Psoas muscle (tissue), 8 donors: ENCODE data around the gene DNAJC17. TPM values are rescaled to one million over a fixed set of nuclear protein-coding genes. Genes with fewer than 3 reads are reported as not detected.
A peak's percentile ranks its signal among the peaks of the same experiment; 100 is the strongest.

Source experiments
- ATAC-seq, 4 donors: fragments of 200-7000 bp; cut with Tn5 transposase; one replicate each; pipeline ENCODE4 v1.9.1; 2020; ENCODE audit warnings: moderate library complexity in 3 of 4, mild to moderate bottlenecking in 2 of 4
- DNase-seq, 2 donors: peaks; one replicate each; pipeline ENCODE4 v3.0.0-alpha.2; 2020
- H3K27ac ChIP-seq: fragments of 200-600 bp; one replicate; pipeline ENCODE4 v1.8.0; 2022
- H3K27me3 ChIP-seq, 3 donors: fragments of 200-600 bp in 1 of 3; one replicate each; pipeline versions ENCODE4 v1.6.1 to v1.8.0; 2013 to 2022; ENCODE audit warnings: low read length in 2 of 3, mild to moderate bottlenecking in 2 of 3, moderate library complexity in 1 of 3; ENCODE audit not compliant: insufficient read depth in 3 of 3
- H3K36me3 ChIP-seq, 2 donors: fragments of 200-600 bp in 1 of 2; one replicate each; pipeline versions ENCODE4 v1.6.1 to v1.8.0; 2013 to 2022; ENCODE audit warnings: low read depth in 1 of 2, mild to moderate bottlenecking in 1 of 2, moderate library complexity in 1 of 2; ENCODE audit not compliant: insufficient read depth in 1 of 2
- H3K4me1 ChIP-seq: fragments of 200-600 bp; one replicate; pipeline ENCODE4 v1.8.0; 2022
- H3K4me3 ChIP-seq: fragments of 200-600 bp; one replicate; pipeline ENCODE4 v1.8.0; 2022; ENCODE audit warnings: mild to moderate bottlenecking
- H3K9me3 ChIP-seq: fragments of 200-600 bp; one replicate; pipeline ENCODE4 v1.8.0; 2022
- CTCF ChIP-seq: fragments of 200-600 bp; IDR thresholded peaks from one replicate; pipeline ENCODE4 v1.8.0; 2022; ENCODE audit warnings: antibody characterized with exemption
- WGBS, 3 donors: extraction: QIAGEN DNeasy Blood & Tissue Kit; methylation state at CpG; one replicate each; pipeline versions ENCODE4 v1.1.6 to v1.1.7; 2013; 5-methylcytosine and 5-hydroxymethylcytosine counted together
- intact Hi-C, 2 donors: fragments of 100-400 bp; cut with DNase I; formaldehyde crosslinking; loops; one replicate each; pipeline versions ENCODE4 v1.11.0 to v1.14.2; 2022
- polyA plus RNA-seq, 3 donors: library from polyadenylated mRNA; stranded (reverse); fragments of 200-250 nt; gene quantifications; one replicate each; pipeline ENCODE4 v1.2.3, GENCODE V29; 2013
- total RNA-seq, 4 donors: library from RNA; stranded (reverse); fragmentation: NEBNext Ultra II Directional in 2 of 4; extraction: Animal tissue kit (Norgen Biotek cat#: 25700) in 2 of 4; gene quantifications; one replicate each; pipeline versions ENCODE4 v1.2.1 to v1.2.4, GENCODE V29; 2021 to 2023
- donor health status: healthy with polysubstance abuse.
- donor health status: DM: no; HTN: no; CAD: no; lungs with moderate emphysema.
- donor health status: Bipolar disorder and iron deficiency.
- donor health status: healthy.
- donor health status: DM: yes; HTN: yes; CAD: no.
- donor health status: DM: no; HTN: no; CAD: no.
- donor health status: DM: no; HTN: no; CAD: no.
- donor health status: DM: yes; HTN: yes; CAD: no.

Gene DNAJC17
- total and polyA plus RNA-seq, 7 donors, result 8.9 to 32.4 (median 16.6) TPM

GRCh38 chr15:40743921-40744814 lies 63.1 kb downstream of the DNAJC17 start:
- Histone ChIP-seq H3K27ac (peak overlapping the region; percentile 67), H3K4me1 (peaks cover 24% of the 10 kb centered on the region), H3K27me3 (no peaks in the 10 kb centered on the region), H3K9me3 (no peaks in the 10 kb centered on the region), H3K36me3 (peaks cover 3 to 73% of the 10 kb centered on the region in 2 donors), H3K4me3 (no peak overlapping the region)
- no peak for TF ChIP-seq CTCF
- 58 to 75% (median 63%) methylated on average over 12 of the region's 12 CpGs for WGBS, 3 donors
- ATAC-seq (peak; percentile 36 to 71 (median 55)), DNase-seq (no peak)
- intact Hi-C loops, result no loop called here

- TF ChIP-seq CTCF, result no peak
- Histone ChIP-seq H3K36me3 (peaks cover 3 to 77% of the 10 kb centered on the region in 2 donors), H3K9me3 (no peaks in the 10 kb centered on the region), H3K4me3 (no peak overlapping the region), H3K4me1 (peaks cover 24% of the 10 kb centered on the region), H3K27ac (peak overlapping the region; percentile 67), H3K27me3 (no peaks in the 10 kb centered on the region)
- peak in 3 of 4 donors; percentile 30 to 48 (median 36) for ATAC-seq
- DNase-seq, result no peak
- WGBS, 3 donors, result 35 to 69% (median 37%) methylated on average over 2 of the region's 2 CpGs
- intact Hi-C loops, result no loop called here
Measured at GRCh38 chr15:40743485-40743901, 63.8 kb downstream of the DNAJC17 start.

- TF ChIP-seq CTCF, result no peak
- Histone ChIP-seq H3K36me3 (peaks cover 13 to 87% of the 10 kb centered on the region in 2 donors), H3K4me3 (no peak overlapping the region), H3K27ac (peak overlapping the region; percentile 34), H3K27me3 (no peaks in the 10 kb centered on the region), H3K9me3 (no peaks in the 10 kb centered on the region), H3K4me1 (peaks cover 21% of the 10 kb centered on the region)
- no peak for ATAC-seq
- intact Hi-C loops, result no loop called here
- DNase-seq, result no peak
- WGBS, 3 donors, result 83 to 100% (median 100%) methylated on average over 2 of the region's 2 CpGs
Measured at GRCh38 chr15:40739854-40740253, 67.4 kb downstream of the DNAJC17 start.

- Histone ChIP-seq H3K36me3 (peaks cover 12 to 89% of the 10 kb centered on the region in 2 donors), H3K27me3 (no peaks in the 10 kb centered on the region)
- WGBS, 3 donors, result 42 to 44% (median 44%) methylated on average over 2 of the region's 2 CpGs
Measured at GRCh38 chr15:40739047-40739446, 68.2 kb downstream of the DNAJC17 start.

More at GRCh38 chr15:40739047-40739446, 68.2 kb downstream of the DNAJC17 start:
- no peak for TF ChIP-seq CTCF
- no peak for ATAC-seq
- no peak overlapping the region for H3K4me3 ChIP-seq
- intact Hi-C loops, result no loop called here
- DNase-seq, result no peak
- H3K9me3 ChIP-seq, result no peaks in the 10 kb centered on the region
- H3K4me1 ChIP-seq, result peaks cover 19% of the 10 kb centered on the region
- no peak overlapping the region for H3K27ac ChIP-seq
